OCI-LY1 (cell line): Measurements from ENCODE around the gene ADGRF1.

Experiments
- H2AFZ ChIP-seq: fragments of 200-600 bp; sonication (generic), shearing (Covaris generic); 2 replicates; pipeline ENCODE4 v1.6.0; 2014; ENCODE audit warnings: antibody characterized with exemption, mild to moderate bottlenecking, low read length
- H3F3A ChIP-seq: fragments of 200-600 bp; sonication (generic), shearing (Covaris generic); 2 replicates; pipeline ENCODE4 v1.6.0; 2014; ENCODE audit warnings: mild to moderate bottlenecking, antibody characterized with exemption, low read length, moderate library complexity; ENCODE audit not compliant: insufficient read depth
- H3K27ac ChIP-seq: fragments of 200-600 bp; sonication (generic); 2 replicates; pipeline ENCODE4 v1.5.1; 2014; ENCODE audit warnings: low read length, mixed run types, mild to moderate bottlenecking, low read depth; ENCODE audit not compliant: poor library complexity, severe bottlenecking
- H3K27me3 ChIP-seq: fragments of 200-600 bp; sonication (generic); 2 replicates; pipeline ENCODE4 v1.6.0; 2014; ENCODE audit warnings: antibody characterized with exemption, mild to moderate bottlenecking, low read length, moderate library complexity; ENCODE audit not compliant: insufficient read depth
- H3K36me3 ChIP-seq: fragments of 200-600 bp; sonication (generic); 2 replicates; pipeline ENCODE4 v1.6.1; 2014; ENCODE audit warnings: mild to moderate bottlenecking, antibody characterized with exemption, low read length, moderate library complexity, mixed read lengths; ENCODE audit not compliant: insufficient read depth
- H3K4me1 ChIP-seq: fragments of 200-600 bp; sonication (generic); 2 replicates; pipeline ENCODE4 v1.5.1; 2014; ENCODE audit warnings: mild to moderate bottlenecking, low read length, moderate library complexity; ENCODE audit not compliant: insufficient read depth, severe bottlenecking
- H3K4me2 ChIP-seq: fragments of 200-600 bp; sonication (generic), shearing (Covaris generic); 2 replicates; pipeline ENCODE4 v1.6.1; 2014; ENCODE audit warnings: low read length
- H3K4me3 ChIP-seq: fragments of 200-600 bp; sonication (generic); 2 replicates; pipeline ENCODE4 v1.5.1; 2014; ENCODE audit warnings: low read length, low read depth, mild to moderate bottlenecking, mixed read lengths; ENCODE audit not compliant: poor library complexity, severe bottlenecking
- H3K79me2 ChIP-seq: fragments of 200-600 bp; shearing (Covaris generic); 2 replicates; pipeline ENCODE4 v1.6.1; 2016; ENCODE audit warnings: mixed run types, low read length, mixed read lengths; ENCODE audit not compliant: insufficient read depth
- H3K9ac ChIP-seq: fragments of 200-600 bp; sonication (generic), shearing (Covaris generic); 2 replicates; pipeline ENCODE4 v1.6.1; 2014; ENCODE audit warnings: mild to moderate bottlenecking, low read length, mixed read lengths
- H3K9me2 ChIP-seq: fragments of 200-600 bp; sonication (generic), shearing (Covaris generic); 2 replicates; pipeline ENCODE4 v1.6.1; 2014; ENCODE audit warnings: low read depth, mild to moderate bottlenecking, low read length, mixed read lengths
- H3K9me3 ChIP-seq: fragments of 200-600 bp; shearing (Covaris generic); 2 replicates; pipeline ENCODE4 v1.6.1; 2014; ENCODE audit warnings: low read length, mixed read lengths
- H4K20me1 ChIP-seq: fragments of 200-600 bp; sonication (generic), shearing (Covaris generic); 2 replicates; pipeline ENCODE4 v1.6.0; 2016; ENCODE audit warnings: mild to moderate bottlenecking, low read length; ENCODE audit not compliant: insufficient read depth
- CTCF ChIP-seq: fragments of 200-600 bp; sonication (generic), shearing (Covaris generic); IDR thresholded peaks from 2 replicates; pipeline ENCODE4 v1.5.1; 2017; ENCODE audit warnings: mild to moderate bottlenecking, antibody characterized with exemption, low read length, moderate library complexity, mixed read lengths
- EZH2 ChIP-seq: fragments of 200-600 bp; sonication (generic), shearing (Covaris generic); IDR thresholded peaks from 2 replicates; pipeline ENCODE4 v1.8.0; 2017; ENCODE audit warnings: borderline replicate concordance, mixed run types, mild to moderate bottlenecking, antibody characterized with exemption, low read length, moderate library complexity, mixed read lengths

The ADGRF1 gene

DNA sequence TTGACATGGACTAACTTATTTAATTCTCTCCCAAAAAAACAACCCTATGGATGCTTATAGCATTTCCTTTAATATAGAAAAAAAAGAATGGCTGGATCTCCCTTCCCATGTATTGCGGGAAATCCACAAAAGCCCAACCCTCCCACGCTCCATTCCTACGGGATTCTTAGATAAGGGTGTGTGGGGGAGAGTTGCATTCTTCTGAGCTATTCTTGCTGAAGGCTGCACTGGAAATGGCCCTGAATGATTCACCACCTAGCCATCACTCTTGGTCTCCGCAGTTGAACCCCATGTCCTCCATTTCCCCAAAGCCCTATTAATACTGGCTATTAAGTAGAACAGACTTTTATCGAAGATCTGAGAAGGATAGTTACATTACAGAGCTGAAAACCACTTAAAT lies 78.5 kb downstream of the ADGRF1 start:
- Histone ChIP-seq H4K20me1 (no peaks in the 10 kb centered on the region), H3K9me3 (no peaks in the 10 kb centered on the region), H3K9me2 (no peaks in the 10 kb centered on the region), H3K27me3 (no peaks in the 10 kb centered on the region), H3K4me3 (no peak overlapping the region), H3K9ac (no peak overlapping the region), H3F3A (no peaks in the 10 kb centered on the region), H3K4me2 (no peak overlapping the region), H2AFZ (no peak overlapping the region), H3K4me1 (no peaks in the 10 kb centered on the region), H3K27ac (no peak overlapping the region), H3K79me2 (no peaks in the 10 kb centered on the region), H3K36me3 (no peaks in the 10 kb centered on the region)
- TF ChIP-seq EZH2 = no peak
- TF ChIP-seq CTCF = no peak

- no peaks in the 10 kb centered on the region for H3K36me3 ChIP-seq
- no peak overlapping the region for H2AFZ ChIP-seq
- no peaks in the 10 kb centered on the region for H3K4me1 ChIP-seq
- no peak overlapping the region for H3K4me3 ChIP-seq
- H3K9ac ChIP-seq = no peak overlapping the region
- no peak overlapping the region for H3K4me2 ChIP-seq
- no peaks in the 10 kb centered on the region for H4K20me1 ChIP-seq
- no peaks in the 10 kb centered on the region for H3K79me2 ChIP-seq
- H3F3A ChIP-seq = no peaks in the 10 kb centered on the region
- no peak overlapping the region for H3K27ac ChIP-seq
- no peaks in the 10 kb centered on the region for H3K27me3 ChIP-seq
- TF ChIP-seq EZH2 = no peak
- no peak for TF ChIP-seq CTCF
- H3K9me2 ChIP-seq = no peaks in the 10 kb centered on the region
- H3K9me3 ChIP-seq = no peaks in the 10 kb centered on the region
Observed at GRCh38 chr6:46963039-46963438, 79.1 kb downstream of the ADGRF1 start.

DNA sequence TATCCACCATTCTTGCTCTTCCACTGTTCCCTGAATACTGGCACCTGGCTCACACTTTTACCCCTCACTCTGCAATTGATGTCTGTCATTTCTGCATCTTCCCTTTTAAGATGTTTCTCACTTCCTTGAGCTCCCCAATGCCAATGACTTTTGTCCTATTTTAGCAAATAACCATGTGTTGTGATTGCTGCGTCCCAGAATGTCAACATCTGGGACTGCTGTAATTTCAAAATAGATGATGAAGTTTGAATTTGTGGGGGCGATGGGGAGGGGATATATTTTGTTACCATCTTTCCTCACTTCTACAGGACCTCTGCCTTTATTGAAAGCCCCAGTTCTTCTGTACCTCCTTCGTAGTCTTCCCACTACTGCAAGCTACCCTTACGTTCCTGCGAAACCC lies 80.4 kb downstream of the ADGRF1 start:
- Histone ChIP-seq H3K4me3 (no peak overlapping the region), H3K9ac (no peak overlapping the region), H3K4me2 (no peak overlapping the region), H3K4me1 (no peaks in the 10 kb centered on the region), H3K27me3 (no peaks in the 10 kb centered on the region), H3F3A (no peaks in the 10 kb centered on the region), H2AFZ (no peak overlapping the region), H3K9me2 (no peaks in the 10 kb centered on the region), H3K79me2 (no peaks in the 10 kb centered on the region), H3K36me3 (no peaks in the 10 kb centered on the region), H4K20me1 (no peaks in the 10 kb centered on the region), H3K9me3 (no peaks in the 10 kb centered on the region), H3K27ac (no peak overlapping the region)
- TF ChIP-seq CTCF = no peak
- no peak for TF ChIP-seq EZH2
